ENCODE measurements around the gene JAM3.

JAM3 gene

DNA sequence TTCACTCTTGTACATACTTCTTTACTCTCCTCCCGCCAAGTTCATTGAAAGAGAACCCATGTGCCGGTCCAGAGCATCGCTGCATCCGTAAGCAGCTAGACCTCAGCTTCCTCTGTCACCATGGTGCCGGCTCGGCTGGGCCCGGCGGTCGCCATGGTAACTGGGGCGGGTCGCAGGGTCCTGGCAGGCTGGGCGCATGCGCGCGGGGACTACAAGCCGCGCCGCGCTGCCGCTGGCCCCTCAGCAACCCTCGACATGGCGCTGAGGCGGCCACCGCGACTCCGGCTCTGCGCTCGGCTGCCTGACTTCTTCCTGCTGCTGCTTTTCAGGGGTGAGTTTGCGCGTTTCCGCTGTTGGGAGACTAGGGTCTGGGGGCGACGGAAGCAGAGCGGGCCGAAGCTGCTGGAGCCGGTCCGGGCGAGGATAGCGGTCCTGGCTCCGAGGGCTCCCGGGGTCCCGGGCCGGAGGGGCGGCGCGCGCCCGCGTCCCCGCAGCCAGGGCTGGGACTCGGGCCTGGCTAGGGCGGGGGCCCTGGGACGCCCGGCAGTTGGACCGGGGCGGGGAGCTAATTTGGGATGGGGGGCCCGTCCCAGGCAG, at the start of gene JAM3:
JAM3 (plus strand) TSS at position 244 of the 597 bp plus-strand sequence; CDS start at position 256, 12 bp downstream.
- Histone ChIP-seq H3K27me3 (ENCODE audit: insufficient read depth, insufficient read length) (peaks cover 13% of the 10 kb centered on the region), H3K36me3 (ENCODE audit: insufficient read depth, insufficient read length, low read length) (no peaks in the 10 kb centered on the region), H3K9me3 (ENCODE audit: insufficient read depth, low read length) (no peaks in the 10 kb centered on the region), H3K4me3 (ENCODE audit: insufficient read length, low read depth) (peak within 1 kb of the TSS; percentile 73), H3K9ac (ENCODE audit: insufficient read length, low read depth) (peak within 1 kb of the TSS; percentile 61), H3K4me1 (ENCODE audit: insufficient read depth, insufficient read length) (no peaks in the 10 kb centered on the region)
- no peak for TF ChIP-seq ZNF274 (IDR thresholded peaks at IDR 0.05; ENCODE audit: low read depth, low read length)
- TF ChIP-seq SUZ12 (IDR thresholded peaks at IDR 0.05; ENCODE audit: extremely low read depth, insufficient read depth, insufficient read length), result no peak
- no peak for TF ChIP-seq YY1 (IDR thresholded peaks at IDR 0.05; ENCODE audit: insufficient read depth, insufficient read length)
- DNase-seq (ENCODE audit: low read depth, low spot score), result peak; percentile 93

GRCh38 chr11:134019500-134019899, 49.4 kb upstream of the JAM3 start:
- H3K36me3 ChIP-seq (ENCODE audit: insufficient read depth, insufficient read length, low read length), result no peaks in the 10 kb centered on the region
- H3K4me3 ChIP-seq (ENCODE audit: insufficient read length, low read depth), result no peak overlapping the region
- no peak overlapping the region for H3K9ac ChIP-seq (ENCODE audit: insufficient read length, low read depth)
- no peak for DNase-seq (ENCODE audit: low read depth, low spot score)
- TF ChIP-seq YY1 (IDR thresholded peaks at IDR 0.05; ENCODE audit: insufficient read depth, insufficient read length) (no peak), ZNF274 (IDR thresholded peaks at IDR 0.05; ENCODE audit: low read depth, low read length) (no peak), SUZ12 (IDR thresholded peaks at IDR 0.05; ENCODE audit: extremely low read depth, insufficient read depth, insufficient read length) (no peak)
- H3K9me3 ChIP-seq (ENCODE audit: insufficient read depth, low read length), result no peaks in the 10 kb centered on the region
- peaks cover 2% of the 10 kb centered on the region for H3K4me1 ChIP-seq (ENCODE audit: insufficient read depth, insufficient read length)
- H3K27me3 ChIP-seq (ENCODE audit: insufficient read depth, insufficient read length), result peaks cover 18% of the 10 kb centered on the region

GRCh38 chr11:134020598-134020997, 48.3 kb upstream of the JAM3 start:
- H3K4me1 ChIP-seq (ENCODE audit: insufficient read depth, insufficient read length), result peaks cover 2% of the 10 kb centered on the region
- H3K9ac ChIP-seq (ENCODE audit: insufficient read length, low read depth), result no peak overlapping the region
- H3K27me3 ChIP-seq (ENCODE audit: insufficient read depth, insufficient read length), result peaks cover 29% of the 10 kb centered on the region
- H3K9me3 ChIP-seq (ENCODE audit: insufficient read depth, low read length), result no peaks in the 10 kb centered on the region
- no peak overlapping the region for H3K4me3 ChIP-seq (ENCODE audit: insufficient read length, low read depth)
- DNase-seq (ENCODE audit: low read depth, low spot score), result no peak
- TF ChIP-seq YY1 (IDR thresholded peaks at IDR 0.05; ENCODE audit: insufficient read depth, insufficient read length) (no peak), ZNF274 (IDR thresholded peaks at IDR 0.05; ENCODE audit: low read depth, low read length) (no peak), SUZ12 (IDR thresholded peaks at IDR 0.05; ENCODE audit: extremely low read depth, insufficient read depth, insufficient read length) (no peak)
- H3K36me3 ChIP-seq (ENCODE audit: insufficient read depth, insufficient read length, low read length), result no peaks in the 10 kb centered on the region

DNA sequence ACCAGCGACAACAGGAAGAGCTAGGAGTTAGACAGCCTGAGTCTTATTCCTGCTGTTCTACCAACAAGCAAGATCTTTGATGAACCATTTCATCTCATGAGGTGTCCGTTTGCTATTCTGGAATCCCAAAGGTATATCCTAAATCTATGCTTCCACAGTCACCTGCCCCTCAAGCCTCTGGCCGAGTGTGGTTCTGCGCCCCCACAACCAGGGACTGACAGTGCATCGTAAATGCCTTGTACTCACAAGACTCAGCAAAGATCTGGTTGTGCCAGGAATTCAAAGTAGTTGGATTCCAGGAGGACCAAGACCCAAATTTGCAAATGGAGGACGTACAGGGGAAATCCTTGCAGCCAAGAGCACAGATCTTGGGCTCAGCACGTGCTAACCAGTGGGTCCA, 47.5 kb upstream of the JAM3 start:
- H3K4me1 ChIP-seq (ENCODE audit: insufficient read depth, insufficient read length), result peaks cover 5% of the 10 kb centered on the region
- H3K36me3 ChIP-seq (ENCODE audit: insufficient read depth, insufficient read length, low read length), result no peaks in the 10 kb centered on the region
- H3K4me3 ChIP-seq (ENCODE audit: insufficient read length, low read depth), result no peak overlapping the region
- DNase-seq (ENCODE audit: low read depth, low spot score), result no peak
- no peaks in the 10 kb centered on the region for H3K9me3 ChIP-seq (ENCODE audit: insufficient read depth, low read length)
- H3K27me3 ChIP-seq (ENCODE audit: insufficient read depth, insufficient read length), result peaks cover 32% of the 10 kb centered on the region
- TF ChIP-seq YY1 (IDR thresholded peaks at IDR 0.05; ENCODE audit: insufficient read depth, insufficient read length) (no peak), SUZ12 (IDR thresholded peaks at IDR 0.05; ENCODE audit: extremely low read depth, insufficient read depth, insufficient read length) (no peak), ZNF274 (IDR thresholded peaks at IDR 0.05; ENCODE audit: low read depth, low read length) (no peak)
- no peak overlapping the region for H3K9ac ChIP-seq (ENCODE audit: insufficient read length, low read depth)

DNA sequence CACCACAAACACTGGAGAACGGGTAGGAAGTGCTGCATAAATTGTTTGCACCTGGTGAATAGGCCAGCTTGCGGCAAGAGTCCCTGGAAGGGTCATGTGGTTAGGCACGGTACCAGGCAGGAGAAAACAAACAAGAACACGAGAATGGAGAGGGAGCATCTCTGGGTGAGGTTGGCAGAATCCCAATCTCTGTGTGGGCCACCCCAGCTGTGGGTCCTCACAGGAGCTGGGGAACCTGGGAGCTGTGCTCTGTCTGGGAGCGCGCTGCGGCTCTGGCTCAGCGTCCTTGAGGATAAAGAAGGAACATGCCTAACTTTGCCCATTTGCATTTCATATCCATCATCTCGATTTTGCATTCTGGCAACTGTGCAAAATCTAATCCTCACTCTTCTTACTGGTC, 46.1 kb upstream of the JAM3 start:
- Histone ChIP-seq H3K27me3 (ENCODE audit: insufficient read depth, insufficient read length) (peaks cover 34% of the 10 kb centered on the region), H3K4me3 (ENCODE audit: insufficient read length, low read depth) (no peak overlapping the region), H3K9ac (ENCODE audit: insufficient read length, low read depth) (no peak overlapping the region), H3K4me1 (ENCODE audit: insufficient read depth, insufficient read length) (peaks cover 5% of the 10 kb centered on the region), H3K36me3 (ENCODE audit: insufficient read depth, insufficient read length, low read length) (no peaks in the 10 kb centered on the region), H3K9me3 (ENCODE audit: insufficient read depth, low read length) (no peaks in the 10 kb centered on the region)
- TF ChIP-seq ZNF274 (IDR thresholded peaks at IDR 0.05; ENCODE audit: low read depth, low read length) (no peak), SUZ12 (IDR thresholded peaks at IDR 0.05; ENCODE audit: extremely low read depth, insufficient read depth, insufficient read length) (no peak), YY1 (IDR thresholded peaks at IDR 0.05; ENCODE audit: insufficient read depth, insufficient read length) (no peak)
- no peak for DNase-seq (ENCODE audit: low read depth, low spot score)

DNA sequence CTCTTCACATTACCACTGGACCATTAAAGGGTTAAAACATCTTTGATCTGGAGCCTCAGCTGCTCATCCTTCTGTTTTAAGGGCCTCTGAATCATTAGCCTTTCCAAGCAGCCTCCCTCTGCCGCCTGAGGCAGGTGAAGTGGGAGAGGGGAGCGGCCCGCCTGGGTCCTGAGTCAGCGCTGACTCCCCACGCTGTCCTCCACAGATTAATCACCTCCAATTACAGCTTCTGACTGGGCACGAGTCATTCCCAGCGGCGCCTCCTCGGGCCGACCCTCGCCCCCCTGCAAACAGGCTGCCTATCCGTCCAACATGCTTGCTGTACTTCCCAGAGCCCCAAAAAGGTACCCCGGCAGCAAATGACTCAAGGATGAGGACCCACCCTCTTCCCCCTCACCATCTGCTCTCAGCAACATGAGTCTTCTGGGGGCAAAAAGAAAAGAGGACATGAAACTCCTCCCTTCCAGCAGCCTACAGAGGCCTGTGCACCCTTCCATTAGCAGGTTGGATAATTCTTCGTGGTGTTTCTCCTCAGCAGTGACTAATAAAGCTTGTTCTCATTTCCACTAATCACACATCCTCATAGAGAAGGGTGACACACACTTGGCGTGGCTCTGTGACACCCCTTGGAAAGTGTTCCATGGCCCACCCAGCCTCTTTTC, 44.3 kb upstream of the JAM3 start:
- Histone ChIP-seq H3K27me3 (ENCODE audit: insufficient read depth, insufficient read length) (peaks cover 50% of the 10 kb centered on the region), H3K9me3 (ENCODE audit: insufficient read depth, low read length) (no peaks in the 10 kb centered on the region), H3K4me1 (ENCODE audit: insufficient read depth, insufficient read length) (peaks cover 5% of the 10 kb centered on the region), H3K9ac (ENCODE audit: insufficient read length, low read depth) (no peak overlapping the region), H3K36me3 (ENCODE audit: insufficient read depth, insufficient read length, low read length) (no peaks in the 10 kb centered on the region), H3K4me3 (ENCODE audit: insufficient read length, low read depth) (no peak overlapping the region)
- DNase-seq (ENCODE audit: low read depth, low spot score), result no peak
- no peak for TF ChIP-seq YY1 (IDR thresholded peaks at IDR 0.05; ENCODE audit: insufficient read depth, insufficient read length)
- no peak for TF ChIP-seq SUZ12 (IDR thresholded peaks at IDR 0.05; ENCODE audit: extremely low read depth, insufficient read depth, insufficient read length)
- TF ChIP-seq ZNF274 (IDR thresholded peaks at IDR 0.05; ENCODE audit: low read depth, low read length), result no peak

DNA sequence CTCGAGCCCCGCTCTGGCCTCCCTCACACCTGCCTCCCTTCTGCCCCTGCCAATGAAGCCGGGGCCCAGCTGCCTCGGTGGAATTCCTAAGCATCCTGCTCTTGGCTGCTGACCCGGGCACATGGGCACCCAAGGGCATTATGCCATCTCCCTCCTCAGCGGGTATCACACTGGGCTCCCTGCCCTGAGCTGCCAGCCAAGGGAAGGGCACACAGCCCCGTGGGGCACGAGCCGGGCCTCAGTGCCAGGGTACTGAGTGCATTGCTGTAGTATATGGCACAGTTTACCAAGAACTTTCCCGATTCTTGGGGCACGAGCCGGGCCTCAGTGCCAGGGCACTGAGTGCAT, 43.8 kb upstream of the JAM3 start:
- no peak overlapping the region for H3K4me3 ChIP-seq (ENCODE audit: insufficient read length, low read depth)
- peaks cover 55% of the 10 kb centered on the region for H3K27me3 ChIP-seq (ENCODE audit: insufficient read depth, insufficient read length)
- H3K9ac ChIP-seq (ENCODE audit: insufficient read length, low read depth), result no peak overlapping the region
- H3K4me1 ChIP-seq (ENCODE audit: insufficient read depth, insufficient read length), result peaks cover 5% of the 10 kb centered on the region
- DNase-seq (ENCODE audit: low read depth, low spot score), result no peak
- no peak for TF ChIP-seq SUZ12 (IDR thresholded peaks at IDR 0.05; ENCODE audit: extremely low read depth, insufficient read depth, insufficient read length)
- TF ChIP-seq YY1 (IDR thresholded peaks at IDR 0.05; ENCODE audit: insufficient read depth, insufficient read length), result no peak
- no peak for TF ChIP-seq ZNF274 (IDR thresholded peaks at IDR 0.05; ENCODE audit: low read depth, low read length)
- H3K9me3 ChIP-seq (ENCODE audit: insufficient read depth, low read length), result no peaks in the 10 kb centered on the region
- H3K36me3 ChIP-seq (ENCODE audit: insufficient read depth, insufficient read length, low read length), result no peaks in the 10 kb centered on the region
